CD4-positive, alpha-beta T cell treated with Interleukin-17A for 1 hour (primary cell): Measurements from ENCODE around the gene HNF1A.
"Not testable (repeated sequence)": the region's sequence is repeated elsewhere in the genome, so short reads cannot be mapped to it uniquely, and the experiment has no call there.

Experiments
- DNase-seq: peaks from one replicate; pipeline ENCODE4 v3.0.0-alpha.2; 2020

The HNF1A gene, protein sequence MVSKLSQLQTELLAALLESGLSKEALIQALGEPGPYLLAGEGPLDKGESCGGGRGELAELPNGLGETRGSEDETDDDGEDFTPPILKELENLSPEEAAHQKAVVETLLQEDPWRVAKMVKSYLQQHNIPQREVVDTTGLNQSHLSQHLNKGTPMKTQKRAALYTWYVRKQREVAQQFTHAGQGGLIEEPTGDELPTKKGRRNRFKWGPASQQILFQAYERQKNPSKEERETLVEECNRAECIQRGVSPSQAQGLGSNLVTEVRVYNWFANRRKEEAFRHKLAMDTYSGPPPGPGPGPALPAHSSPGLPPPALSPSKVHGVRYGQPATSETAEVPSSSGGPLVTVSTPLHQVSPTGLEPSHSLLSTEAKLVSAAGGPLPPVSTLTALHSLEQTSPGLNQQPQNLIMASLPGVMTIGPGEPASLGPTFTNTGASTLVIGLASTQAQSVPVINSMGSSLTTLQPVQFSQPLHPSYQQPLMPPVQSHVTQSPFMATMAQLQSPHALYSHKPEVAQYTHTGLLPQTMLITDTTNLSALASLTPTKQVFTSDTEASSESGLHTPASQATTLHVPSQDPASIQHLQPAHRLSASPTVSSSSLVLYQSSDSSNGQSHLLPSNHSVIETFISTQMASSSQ

DNA sequence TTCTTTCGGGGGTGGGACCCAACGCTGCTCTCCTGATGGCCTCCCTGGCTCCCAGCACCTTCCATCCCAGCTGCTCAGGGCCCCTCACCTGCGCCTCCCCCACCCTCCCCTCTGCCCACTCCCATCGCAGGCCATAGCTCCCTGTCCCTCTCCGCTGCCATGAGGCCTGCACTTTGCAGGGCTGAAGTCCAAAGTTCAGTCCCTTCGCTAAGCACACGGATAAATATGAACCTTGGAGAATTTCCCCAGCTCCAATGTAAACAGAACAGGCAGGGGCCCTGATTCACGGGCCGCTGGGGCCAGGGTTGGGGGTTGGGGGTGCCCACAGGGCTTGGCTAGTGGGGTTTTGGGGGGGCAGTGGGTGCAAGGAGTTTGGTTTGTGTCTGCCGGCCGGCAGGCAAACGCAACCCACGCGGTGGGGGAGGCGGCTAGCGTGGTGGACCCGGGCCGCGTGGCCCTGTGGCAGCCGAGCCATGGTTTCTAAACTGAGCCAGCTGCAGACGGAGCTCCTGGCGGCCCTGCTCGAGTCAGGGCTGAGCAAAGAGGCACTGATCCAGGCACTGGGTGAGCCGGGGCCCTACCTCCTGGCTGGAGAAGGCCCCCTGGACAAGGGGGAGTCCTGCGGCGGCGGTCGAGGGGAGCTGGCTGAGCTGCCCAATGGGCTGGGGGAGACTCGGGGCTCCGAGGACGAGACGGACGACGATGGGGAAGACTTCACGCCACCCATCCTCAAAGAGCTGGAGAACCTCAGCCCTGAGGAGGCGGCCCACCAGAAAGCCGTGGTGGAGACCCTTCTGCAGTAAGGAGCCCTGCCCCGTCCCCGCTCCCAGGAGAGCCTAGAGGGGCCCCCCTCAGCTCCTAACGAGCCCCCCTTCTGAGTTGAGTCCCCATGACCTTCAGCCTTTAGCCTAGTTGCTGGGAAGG, at the start of gene HNF1A:
Gene HNF1A (plus strand): TSS at position 248 of the 924 bp plus-strand sequence. CDS start 226 bp downstream, at position 474.
- no peak for DNase-seq

DNA sequence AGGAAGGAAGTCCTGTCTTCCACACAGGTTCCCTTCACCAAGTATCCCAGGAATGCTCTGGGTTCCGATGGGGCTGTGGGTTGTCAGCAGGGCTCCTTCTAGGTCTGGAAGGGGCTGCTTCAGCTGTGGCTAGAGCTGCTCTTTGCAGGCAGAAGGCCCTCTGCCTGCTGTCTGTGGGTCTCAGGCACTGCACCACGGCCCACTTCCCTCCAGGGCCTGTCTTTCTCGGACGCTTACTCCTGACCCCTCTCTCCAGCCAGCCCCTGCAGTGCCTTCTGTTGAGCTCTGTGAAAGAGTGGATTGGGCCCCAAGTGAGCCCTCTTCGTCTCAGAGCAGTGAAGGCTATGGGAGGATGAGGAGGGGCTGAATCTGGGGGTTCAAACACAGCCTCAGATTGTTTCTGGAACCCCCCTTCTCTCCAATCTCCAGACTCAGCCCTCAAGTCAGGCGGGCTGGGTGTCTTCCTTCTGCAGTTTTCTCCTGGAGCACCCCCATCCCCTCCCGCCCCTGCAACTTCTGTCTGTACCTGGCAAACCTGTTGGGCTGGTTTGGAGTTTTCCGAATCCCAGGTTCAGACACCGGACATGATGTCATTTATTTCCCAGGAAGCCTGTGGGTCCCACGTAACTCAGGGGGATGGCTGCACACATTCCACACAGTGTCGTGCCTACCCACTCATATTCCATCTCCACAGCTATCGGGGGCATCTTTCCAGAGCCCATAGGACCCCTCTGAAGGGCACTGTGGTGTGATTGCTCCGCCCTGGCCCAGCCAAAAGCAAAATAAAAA, 49.3 kb upstream of the HNF1A start:
- no peak for DNase-seq

DNA sequence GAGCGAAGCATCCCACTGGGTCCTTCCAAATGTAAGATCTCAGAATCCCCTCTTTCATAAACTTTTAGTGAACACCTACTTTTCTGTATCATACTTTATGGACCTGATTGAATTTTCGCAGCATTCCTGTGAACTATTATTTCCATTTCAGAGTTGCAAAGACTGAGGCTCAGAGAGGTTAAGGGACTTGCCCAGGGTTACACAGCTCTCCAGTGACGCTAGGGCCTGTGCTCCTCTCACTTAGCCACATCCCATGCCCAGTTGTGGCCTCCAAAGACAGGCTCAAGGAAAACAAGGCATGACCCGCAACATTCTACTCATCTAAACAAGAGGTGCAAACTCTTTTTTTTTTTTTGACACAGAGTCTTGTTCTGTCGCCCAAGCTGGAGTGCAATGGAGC, 48.3 kb upstream of the HNF1A start:
- no peak for DNase-seq

DNA sequence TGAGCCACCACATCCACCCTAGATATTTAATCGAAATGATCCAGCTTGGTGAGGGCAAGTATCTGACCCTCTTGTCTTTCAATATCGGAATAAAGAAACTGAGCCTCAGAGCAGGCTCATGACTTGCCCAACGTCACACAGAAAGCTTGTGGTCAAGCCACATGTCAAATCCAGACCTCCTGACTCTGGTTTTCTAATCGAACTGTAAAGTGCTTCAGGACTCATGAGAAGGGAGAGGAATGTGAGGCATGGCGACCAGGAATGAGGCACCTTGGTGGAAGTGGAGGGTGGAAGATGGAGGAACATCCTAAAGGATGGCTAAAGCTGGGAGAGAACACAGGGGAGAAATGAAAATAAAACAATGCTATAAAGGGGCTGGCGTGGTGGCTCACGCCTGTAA, 46.3 kb upstream of the HNF1A start:
- DNase-seq: no peak

DNA sequence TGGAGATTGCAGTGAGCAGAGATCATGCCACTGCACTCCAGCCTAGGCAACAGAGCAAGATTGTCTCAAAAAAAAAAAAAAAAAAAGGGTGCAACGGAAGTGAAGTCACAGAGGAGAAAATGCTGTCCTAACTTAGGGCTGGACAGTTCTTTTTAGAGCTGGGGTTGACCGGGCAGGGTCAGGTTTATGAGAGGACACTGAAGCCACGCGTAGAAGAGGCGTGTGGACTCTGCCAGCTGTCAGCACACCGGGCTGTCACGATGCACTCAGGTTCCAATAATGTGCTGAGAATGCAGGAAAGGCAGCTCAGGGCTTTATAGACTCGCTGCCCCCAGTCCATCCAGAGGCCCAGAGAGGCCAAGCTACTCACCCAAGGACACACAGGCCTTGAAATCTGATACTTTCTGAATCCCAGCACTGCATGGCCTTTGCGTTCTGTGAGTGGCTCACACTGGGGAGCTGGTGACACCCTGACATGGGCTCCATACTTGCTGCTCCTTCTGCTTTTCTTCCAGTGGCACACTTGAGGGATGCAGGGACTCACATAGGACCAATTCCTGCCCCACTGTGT, 45.3 kb upstream of the HNF1A start:
- no peak for DNase-seq

DNA sequence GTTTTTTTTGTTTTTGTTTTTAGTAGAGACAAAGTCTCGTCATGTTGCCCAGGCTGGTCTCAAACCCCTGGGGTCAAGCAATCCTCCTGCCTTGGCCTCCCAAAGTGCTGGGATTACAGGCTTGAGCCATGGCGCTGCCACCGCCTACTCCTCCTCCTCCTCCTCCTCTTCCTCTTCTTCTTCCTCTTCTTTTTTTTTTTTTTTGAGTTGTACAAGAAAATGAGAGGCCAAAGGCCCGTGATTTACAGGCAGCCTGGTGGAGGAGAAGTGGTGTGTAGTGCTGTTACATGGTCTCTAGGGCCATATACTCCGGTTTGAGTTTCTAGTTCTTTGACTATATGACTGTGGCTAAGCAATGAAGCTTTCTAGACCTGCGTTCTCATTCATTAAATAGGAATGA, 44.6 kb upstream of the HNF1A start:
- DNase-seq: no peak

DNA sequence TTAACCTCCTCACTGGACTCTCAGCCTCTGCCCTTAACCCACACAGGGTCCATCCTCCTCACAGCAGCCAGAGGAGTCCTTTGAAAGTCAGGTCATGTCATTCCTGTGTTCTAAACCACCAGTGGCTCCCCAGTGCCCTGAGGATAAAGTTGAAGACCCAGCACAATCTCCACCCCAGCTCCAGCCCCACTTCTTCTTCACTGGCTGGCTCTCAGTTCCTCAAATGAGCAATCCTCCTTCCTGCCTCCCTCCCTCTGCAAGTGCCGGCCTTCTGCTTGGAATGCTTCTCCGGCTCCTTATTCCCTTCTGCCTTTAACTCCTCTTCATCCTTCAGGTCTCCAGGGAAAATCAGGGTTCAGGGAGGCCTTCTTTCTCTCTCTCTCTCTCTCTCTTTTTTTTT, 42.1 kb upstream of the HNF1A start:
- DNase-seq: no peak

DNA sequence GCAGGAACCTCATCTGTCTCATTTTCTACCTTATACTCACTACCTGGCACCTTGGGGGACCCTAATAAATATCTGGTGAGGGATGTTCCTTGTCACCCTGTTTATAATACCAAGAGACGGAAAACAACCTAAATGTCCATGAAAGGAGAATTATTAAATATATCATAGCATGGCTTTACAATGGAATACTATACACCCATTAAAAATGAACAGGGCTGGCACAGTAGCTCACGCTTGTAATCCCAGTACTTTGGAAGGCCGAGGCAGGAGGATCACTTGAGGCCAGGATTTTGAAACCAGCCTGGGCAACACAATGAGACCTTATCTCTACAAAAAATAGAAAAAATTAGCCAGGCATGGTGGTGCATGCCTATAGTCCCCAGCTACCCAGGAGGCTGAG, 39.8 kb upstream of the HNF1A start:
- DNase-seq: no peak

DNA sequence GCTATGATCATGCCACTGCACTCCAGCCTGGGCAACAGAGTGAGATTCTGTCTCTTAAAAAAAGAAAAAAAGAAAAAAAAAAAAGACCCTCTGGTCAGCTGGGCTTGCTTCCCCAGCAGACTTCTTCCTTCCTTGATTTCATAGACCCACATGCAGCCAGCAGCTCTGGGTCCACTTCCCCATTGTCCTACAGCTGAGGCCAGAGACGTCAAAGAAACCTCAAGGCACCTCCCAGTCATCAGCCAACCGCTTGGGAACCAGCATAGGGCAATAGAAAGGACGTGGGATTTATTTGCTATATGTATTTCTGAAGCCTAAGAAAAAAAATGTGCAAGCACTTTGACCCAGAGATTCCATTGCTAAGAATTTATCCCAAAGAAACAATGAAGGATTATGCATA, 38.8 kb upstream of the HNF1A start:
- peak; percentile 7 for DNase-seq

DNA sequence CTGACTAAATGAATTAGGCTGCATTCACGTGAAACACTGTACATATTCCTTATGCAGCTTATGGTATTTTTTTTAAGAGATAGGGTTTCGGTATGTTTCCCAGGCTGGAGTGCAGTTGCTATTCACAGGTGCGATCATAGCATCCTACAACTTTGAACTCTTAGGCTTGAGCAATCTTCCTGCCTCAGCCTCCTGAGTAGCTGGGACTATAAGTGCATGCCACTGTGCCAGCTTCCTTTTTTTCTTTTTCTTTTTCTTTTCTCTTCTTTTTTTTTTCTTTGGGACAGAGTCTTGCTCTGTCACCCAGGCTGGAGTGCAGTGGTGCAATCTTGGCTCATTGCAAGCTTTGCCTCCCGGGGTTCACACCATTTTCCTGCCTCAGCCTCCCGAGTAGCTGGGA, 38.3 kb upstream of the HNF1A start:
- DNase-seq: no peak

DNA sequence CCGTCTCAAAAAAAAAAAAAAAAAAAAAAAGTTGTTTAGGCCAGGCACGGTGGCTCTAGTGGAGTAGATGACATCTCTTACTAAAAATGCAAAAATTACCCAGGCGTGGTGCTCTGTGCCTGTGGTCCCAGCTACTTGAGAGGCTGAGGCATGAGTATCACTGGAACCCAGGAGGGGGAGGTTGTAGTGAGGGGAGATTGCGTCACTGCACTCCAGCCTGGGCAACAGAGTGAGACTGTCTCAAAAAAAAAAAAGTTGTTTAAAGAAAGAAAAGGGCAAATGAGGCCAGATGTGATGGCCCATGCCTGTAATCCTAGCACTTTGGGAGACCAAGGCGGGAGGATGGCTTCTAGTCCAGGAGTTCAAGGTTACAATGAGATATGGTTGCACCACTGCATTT, 37.5 kb upstream of the HNF1A start:
- no peak for DNase-seq

DNA sequence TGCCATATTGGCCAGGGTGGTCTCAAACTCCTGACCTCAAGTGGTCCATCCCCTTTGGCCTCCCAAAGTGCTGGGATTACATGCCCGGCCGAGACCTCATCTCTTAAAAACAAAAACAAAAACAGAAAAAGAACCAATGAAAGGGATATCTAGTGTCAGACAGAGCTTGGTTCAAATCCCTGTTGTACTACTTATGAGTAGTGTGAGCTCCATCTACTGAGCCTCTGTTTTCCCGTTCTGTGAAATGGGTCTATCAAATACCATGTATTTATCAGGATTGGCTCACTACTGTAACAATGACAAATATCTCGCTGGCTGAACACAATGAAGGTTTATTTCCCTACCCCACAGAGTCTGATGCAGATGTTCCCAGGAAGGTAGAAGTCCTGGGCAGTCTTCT, 36.9 kb upstream of the HNF1A start:
- no peak for DNase-seq

DNA sequence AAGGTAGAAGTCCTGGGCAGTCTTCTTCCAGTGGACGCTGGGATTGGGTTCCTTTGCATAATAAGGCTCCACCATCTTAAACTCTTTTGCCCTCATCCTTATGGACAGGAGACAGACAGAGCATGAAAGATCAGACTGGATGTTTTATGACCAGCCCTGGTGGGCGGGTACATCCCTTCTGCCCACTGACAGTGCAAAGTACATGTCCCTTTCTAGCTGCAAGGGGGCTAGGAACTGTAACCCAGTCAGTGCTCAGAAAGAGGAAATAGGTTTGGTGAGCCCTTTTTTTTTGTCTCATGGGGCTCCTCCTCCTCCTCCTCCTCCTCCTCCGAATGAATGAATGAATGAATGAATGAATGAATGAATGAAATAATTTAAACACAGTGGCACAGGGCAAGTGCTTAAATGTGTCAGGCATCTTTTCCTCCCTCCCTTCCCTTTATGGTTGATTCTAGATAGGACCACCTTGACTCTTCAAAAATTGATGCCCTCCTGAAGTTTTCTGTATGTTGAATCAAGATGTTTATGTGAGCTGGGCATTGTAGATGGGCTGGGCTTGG, 36.4 kb upstream of the HNF1A start:
- no peak for DNase-seq

DNA sequence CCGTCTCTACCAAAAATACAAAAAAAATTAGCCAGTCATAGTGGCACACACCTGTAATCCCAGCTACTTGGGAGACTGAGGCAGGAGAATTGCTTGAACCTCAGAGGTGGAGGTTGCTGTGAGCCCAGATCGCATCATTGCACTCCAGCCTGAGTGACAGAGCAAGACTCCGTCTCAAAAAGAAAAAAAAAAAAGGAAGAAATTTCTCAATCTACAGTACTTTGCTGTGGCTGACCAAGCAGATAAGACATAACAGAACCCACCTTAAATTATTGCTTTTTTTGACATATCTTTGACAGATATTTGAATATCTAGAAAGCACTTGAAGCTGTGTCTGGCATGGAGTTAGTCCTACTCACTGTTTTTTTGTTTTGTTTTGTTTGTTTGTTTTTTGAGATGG, 34.9 kb upstream of the HNF1A start:
- no peak for DNase-seq

DNA sequence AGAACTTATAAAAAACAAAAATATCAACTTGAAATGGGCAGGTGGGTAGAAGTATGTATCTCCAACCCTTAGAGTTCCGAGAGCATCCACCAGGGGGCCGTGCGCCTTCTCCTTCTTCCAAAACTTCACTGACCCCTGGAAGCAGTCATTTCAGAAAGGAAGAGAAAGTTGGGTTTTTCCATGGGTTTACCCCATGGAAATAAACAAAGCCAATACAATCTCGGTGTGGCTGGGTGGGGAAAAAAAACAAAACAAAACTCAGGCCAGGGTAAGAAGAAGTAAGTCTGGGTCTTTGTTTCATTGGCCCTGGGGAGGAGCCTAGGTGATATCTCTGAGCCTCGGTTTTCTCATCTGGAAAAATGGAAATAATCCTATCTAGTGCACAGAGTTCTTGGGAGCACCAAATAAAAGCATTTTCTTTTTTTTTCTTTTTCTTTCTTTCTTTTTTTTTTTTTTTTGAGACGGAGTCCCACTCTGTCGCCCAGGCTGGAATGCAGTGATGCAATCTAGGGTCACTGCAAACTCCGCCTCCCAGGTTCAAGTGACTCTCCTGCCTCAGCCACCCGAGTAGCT, 33.6 kb upstream of the HNF1A start:
- peak; percentile 60 for DNase-seq

DNA sequence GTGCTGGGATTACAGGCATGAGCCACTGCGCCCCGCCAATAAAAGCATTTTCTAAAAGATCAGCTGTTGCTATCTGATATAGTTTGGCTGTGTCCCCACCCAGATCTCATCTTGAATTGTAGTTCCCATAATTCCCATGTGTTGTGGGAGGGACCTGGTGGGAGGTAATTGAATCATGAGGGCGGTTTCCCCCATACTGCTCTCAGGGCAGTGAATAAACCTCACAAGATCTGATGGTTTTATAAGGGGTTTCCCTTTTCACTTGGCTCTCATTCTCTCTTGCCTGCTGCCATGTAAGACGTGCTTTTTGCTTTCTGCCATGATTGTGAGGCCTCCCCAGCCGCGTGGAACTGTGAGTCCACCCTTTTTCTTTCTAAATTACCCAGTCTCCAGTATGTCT, 32.8 kb upstream of the HNF1A start:
- not testable (repeated sequence) for DNase-seq

DNA sequence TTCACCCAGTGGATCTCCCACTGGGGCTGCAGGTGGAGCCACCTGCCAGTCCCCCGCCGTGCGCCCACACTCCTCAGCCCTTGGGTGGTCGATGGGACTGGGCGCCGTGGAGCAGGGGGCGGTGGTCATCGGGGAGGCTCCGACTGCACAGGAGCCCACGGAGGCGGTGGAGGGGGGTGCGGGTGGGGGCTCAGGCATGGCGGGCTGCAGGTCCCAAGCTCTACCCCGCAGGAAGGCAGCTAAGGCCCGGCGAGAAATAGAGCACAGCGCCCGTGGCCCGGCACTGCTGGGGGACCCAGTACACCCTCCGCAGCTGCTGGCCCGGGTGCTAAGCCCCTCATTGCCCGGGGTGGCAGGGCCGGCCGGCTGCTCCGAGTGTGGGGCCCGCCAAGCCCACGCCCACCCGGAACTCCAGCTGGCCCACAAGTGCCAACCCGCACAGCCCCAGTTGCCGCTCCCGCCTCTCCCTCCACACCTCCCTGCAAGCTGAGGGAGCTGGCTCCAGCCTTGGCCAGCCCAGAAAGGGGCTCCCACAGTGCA, 28.0 kb upstream of the HNF1A start:
- not testable (repeated sequence) for DNase-seq

DNA sequence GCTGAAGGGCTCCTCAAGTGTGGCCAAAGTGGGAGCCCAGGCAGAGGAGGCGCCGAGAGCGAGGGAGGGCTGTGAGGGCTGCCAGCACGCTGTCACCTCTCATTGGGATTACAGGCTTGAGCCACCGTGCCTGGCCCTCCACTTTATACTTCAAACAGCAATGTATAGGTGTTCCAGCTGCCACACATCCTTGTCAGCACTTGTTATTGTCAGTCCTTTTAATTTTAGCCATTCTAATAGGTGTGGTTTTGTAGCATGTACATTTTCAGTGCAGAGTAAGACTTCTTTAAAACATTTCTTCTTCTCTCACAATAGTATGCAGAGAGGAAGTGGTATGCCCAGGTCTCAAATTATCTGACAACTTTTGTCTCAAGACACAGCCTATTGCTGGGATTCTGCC, 27.5 kb upstream of the HNF1A start:
- no peak for DNase-seq

DNA sequence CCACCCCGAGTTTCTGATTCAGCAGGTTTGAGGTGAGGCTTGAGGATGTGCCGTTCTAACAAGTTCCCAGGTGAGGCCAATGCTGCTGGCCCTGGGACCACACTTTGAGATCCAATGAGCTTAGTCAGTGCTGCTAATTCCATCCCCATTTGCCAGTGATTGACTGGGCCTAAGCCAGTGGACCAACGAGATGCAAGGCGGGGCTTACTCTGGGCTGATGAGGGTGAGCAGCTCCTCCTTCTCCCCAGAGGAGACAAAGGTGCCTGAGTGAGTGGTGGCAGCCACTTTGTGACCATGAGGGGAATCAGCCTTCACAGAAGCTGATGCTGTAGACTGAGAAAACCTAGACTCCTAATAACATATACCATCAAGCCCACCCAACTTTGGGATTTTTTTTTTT, 23.1 kb upstream of the HNF1A start:
- DNase-seq: no peak

DNA sequence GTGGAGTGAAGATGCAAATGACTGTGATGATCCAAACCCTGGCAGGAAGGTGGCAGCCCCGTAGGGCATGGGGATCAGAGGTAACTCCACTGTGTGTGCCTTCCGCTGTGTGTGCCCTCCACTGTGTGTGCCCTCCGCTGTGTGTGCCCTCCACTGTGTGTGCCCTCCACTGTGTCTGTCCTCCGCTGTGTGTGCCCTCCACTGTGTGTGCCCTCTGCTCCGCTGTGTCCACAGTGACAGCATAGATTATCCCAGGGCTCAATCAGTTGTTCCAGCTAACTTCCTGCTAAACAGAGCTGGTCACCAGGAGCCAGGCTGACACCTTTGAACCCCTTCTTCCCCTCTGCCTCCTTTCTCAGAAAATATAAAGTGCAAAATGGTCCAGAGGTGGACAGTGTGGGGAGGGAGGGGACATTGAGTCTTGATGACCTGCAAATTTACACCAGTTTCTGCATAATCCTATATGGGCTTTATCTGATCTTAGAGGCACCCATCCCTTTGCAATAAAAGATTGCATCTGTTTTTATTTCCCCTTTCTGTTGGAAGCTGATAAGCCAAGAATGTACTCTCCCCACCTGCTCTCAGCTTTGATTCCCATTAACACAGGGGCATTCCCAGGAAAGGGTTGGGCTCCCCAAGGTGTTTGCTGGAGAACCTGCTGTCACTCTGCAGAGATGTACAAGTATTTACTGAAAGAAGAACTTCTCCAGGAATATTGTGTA, 21.6 kb upstream of the HNF1A start:
- DNase-seq: no peak
